Body of pancreas (tissue), 4 donors: ENCODE data around the gene ZNF736.

ENCODE experiments used
- POLR2A ChIP-seq, 3 donors: fragments of 450-650 bp; IDR thresholded peaks; one replicate each; pipeline ENCODE4 v1.6.1; 2016; ENCODE audit warnings: antibody characterized with exemption in 3 of 3, mild to moderate bottlenecking in 2 of 3
- TF ChIP-seq, protein P1 (sequence below), 7 experiments: fragments of 450-650 bp in 4 of 7; fragments of 200-600 bp in 3 of 7; sonication (generic) in 3 of 7; IDR thresholded peaks; one replicate each; pipeline ENCODE4 v1.5.1; 2016 to 2019; ENCODE audit warnings: antibody characterized with exemption in 7 of 7

DNA sequence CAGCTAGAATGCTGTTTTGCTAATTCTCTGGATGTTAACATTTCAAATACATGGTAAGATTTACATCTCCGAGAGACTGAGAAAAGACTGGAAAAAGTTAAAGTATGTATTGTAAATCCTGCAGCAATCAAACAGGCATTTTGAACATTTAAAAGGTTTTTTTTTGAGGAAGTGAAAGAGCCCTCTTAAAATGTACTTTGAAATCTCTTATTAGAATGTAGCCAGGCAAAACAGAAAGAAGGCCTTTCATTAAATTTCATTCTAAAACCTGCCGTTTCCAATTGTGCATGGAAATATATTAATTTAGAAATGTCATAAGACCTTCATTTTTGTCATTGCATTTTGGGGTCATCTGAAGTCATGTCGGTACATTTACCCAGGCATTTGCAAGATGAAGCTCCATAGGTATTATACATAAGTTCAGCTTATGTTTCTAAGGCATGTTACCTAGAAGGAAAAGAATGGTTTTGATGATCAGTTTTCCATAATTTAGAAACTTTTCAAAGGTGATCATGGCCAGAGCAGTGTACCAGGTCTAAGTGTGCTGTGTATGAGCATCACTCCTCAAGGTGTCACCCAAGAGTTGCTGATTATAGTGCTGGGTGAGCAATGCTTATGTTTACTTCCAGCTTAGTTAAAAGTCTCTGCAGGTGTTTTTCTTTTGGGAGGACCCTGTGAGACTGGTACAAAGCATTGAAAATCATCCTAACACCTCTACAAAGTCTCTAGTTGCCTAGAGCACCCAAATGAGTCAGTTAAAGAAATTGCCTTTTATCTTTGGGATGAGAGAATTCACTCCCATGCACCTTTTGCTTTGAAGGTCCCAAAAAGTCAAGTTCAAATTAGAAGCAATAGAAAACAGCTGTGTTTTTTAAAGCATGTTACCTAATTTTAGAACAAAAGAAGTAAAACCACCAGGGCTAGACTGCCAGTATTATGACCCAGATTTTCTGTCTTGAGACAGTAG lies 7.1 kb downstream of the ZNF736 start:
- TF ChIP-seq, protein P1, sequence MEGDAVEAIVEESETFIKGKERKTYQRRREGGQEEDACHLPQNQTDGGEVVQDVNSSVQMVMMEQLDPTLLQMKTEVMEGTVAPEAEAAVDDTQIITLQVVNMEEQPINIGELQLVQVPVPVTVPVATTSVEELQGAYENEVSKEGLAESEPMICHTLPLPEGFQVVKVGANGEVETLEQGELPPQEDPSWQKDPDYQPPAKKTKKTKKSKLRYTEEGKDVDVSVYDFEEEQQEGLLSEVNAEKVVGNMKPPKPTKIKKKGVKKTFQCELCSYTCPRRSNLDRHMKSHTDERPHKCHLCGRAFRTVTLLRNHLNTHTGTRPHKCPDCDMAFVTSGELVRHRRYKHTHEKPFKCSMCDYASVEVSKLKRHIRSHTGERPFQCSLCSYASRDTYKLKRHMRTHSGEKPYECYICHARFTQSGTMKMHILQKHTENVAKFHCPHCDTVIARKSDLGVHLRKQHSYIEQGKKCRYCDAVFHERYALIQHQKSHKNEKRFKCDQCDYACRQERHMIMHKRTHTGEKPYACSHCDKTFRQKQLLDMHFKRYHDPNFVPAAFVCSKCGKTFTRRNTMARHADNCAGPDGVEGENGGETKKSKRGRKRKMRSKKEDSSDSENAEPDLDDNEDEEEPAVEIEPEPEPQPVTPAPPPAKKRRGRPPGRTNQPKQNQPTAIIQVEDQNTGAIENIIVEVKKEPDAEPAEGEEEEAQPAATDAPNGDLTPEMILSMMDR (IDR thresholded peaks at IDR 0.05), result no peak
- no peak for TF ChIP-seq POLR2A (IDR thresholded peaks at IDR 0.05)
